Activated effector memory CD4-positive, alpha-beta T cell treated with anti-CD3 and anti-CD28 coated beads, Interleukin-2, amount 50 U/mL, for 16 hours (primary cell): Measurements from ENCODE around the gene KCTD18.

Source experiments
- DNase-seq: peaks from one replicate; pipeline ENCODE4 v3.0.0-alpha.2; 2020

KCTD18 gene

DNA sequence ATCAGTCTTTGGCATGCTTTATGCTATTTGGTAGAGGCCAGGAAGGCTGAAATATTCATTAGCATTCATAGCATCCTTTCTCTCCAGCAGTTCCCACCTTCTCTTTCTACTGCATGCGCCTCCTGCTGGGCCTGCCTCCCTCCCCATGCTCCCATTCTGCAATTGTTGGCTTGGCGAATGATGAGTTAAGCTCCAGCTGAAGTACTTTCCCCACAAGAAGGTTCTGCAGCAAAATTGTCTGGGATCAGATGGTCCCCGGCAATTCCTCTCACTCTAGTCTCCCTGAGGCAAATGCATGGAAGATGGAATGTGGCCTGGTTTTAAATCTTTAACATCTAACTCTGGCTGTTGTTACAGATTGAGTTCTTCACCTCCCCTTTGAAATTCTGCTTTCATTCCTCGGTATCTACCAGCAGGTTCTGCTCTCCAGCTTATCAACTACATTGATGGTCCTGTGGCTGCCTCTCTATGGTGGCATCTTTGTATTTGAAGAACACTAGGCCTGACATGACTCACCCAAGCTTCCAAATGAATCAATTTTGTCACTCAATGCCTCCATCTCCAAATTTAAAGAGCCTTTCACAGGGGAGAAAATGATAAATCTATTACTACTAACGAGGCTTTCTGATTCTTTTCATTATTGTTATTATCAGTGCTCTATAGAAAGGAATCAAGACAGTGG is 55.9 kb downstream of the KCTD18 start:
- no peak for DNase-seq

DNA sequence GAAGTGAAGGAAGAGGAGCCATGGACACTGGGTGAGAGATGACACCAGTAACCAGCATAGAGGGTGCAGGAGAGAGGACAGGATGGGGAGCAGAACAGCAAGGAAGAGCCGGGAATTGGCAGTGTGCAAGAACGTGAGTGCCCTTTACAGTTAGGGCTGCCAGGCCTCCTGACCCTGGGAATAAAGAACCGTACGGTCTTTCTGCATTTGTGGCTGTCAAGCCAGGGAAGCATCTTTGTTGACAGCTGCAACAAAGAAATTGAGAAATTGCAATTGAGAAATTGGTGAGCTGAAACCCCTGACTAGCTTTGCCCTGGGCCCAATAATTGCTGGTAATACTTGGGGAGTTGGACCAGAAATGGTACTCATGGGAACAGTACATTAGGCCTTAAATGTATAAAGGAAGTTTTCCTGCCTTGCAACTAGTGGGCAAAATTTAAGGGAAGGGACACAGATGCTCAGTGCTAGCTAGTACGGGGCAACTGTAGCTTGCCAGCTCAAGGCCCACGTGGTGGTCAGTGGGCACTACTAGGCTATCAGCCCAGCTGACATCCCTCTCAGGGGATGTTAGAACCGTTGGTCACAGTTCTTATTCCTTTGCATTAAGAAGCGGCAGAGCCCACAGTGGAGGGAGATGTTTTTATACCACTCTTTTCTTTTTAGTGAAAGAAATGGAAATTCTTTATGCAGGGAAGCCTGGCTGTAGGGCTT is 56.6 kb downstream of the KCTD18 start:
- DNase-seq = no peak

DNA sequence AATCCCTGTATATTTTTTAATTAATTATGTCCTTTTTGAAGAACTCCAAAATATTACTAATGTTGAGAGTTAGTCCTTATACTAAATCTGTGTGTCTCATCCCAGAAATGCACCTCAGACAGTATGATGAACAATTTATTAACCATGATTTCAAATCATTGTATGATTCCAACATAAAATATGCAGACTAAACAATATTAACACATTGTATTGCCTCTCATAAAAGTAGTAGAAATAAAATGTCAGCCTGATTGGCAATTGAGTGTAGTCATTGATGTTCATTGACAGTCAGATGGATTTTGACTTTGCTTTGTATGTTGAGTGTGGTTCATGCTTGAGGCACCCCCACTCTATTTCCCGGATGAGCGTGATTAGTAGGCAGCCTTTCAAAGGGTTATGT is 57.5 kb downstream of the KCTD18 start:
- DNase-seq = no peak

DNA sequence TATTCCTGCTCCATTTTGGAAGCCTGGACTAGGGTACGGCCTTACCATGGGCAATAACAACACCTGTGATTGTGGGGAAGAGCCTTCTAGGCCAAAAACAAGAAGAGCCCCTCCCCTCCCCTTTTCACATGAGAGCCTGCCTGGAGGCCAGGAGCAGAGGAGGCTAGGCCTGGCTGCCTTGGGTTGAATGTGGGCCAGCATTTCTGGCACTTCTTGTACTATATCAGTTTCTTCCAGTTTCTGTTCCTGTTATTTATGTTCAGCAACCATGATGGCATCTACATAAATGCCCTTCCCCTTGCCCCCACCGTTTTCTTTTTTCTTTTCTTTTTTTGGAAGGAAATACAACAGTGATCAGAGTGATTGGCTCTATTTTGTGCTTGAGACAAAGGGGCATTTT is 58.4 kb downstream of the KCTD18 start:
- DNase-seq = no peak

- no peak for DNase-seq
Observed at GRCh38 chr2:200450288-200450687, 59.6 kb downstream of the KCTD18 start.

- DNase-seq = no peak
Observed at GRCh38 chr2:200449149-200449548, 60.7 kb downstream of the KCTD18 start.

GRCh38 chr2:200448455-200448854 is 61.4 kb downstream of the KCTD18 start:
- DNase-seq = no peak

GRCh38 chr2:200447139-200447855 is 62.6 kb downstream of the KCTD18 start:
- DNase-seq = no peak

GRCh38 chr2:200446612-200447011 is 63.3 kb downstream of the KCTD18 start:
- no peak for DNase-seq

DNA sequence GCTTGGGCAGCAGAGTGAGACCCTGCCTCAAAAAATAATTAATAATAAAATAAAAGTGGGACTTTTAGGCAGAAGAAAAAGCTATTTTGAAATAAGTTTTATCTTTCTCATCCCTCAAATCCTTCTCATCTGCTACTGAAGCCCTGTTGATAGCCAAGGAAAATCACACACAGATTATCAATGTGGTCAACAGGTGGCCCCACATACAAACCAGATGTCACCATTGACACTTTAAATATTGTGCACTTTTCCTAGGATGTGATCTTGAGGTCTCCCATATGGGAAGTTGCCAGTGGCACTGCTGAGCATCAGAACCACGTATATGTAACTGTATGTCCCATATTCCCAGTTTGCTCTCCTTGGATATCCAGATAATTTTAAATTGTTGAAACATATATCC is 64.6 kb downstream of the KCTD18 start:
- DNase-seq = no peak

- no peak for DNase-seq
Observed at GRCh38 chr2:200444530-200444929, 65.3 kb downstream of the KCTD18 start.

DNA sequence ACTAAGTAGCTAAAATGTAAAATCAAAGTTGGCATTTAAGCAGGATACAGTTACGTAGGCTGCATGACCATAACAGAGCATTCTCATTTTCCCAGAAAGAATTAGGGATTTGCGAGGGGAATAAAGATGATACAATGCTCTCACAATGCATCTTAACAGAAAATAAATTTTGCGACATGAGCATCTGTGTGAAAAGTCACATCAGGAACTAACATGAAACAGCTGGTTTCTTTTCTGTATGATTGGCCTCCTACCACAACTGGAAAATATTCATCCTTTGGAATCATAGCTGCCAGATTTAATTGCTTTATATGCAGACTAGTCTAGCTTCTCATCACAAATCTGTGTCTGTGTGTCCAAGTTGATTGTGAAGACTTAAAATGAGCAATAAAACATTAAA is 66.0 kb downstream of the KCTD18 start:
- no peak for DNase-seq

DNA sequence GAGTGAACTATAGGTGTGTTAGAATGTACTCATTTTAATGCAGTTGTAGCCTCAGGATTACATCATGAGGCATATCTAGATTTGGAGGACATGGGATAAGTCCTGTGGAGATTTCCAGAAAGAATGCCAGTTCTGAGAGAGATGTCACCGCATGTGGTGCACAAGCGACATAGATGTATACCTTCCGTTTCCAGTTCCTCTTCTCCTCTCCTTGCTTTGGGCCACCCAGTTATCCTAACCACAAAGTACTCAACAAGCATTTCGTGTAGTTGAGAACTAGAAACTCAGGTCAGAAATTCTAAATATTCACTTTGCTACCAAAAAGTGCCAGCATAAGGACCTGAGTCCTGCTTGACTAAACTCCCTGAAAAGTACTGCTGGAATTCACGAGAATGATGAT is 66.5 kb downstream of the KCTD18 start:
- no peak for DNase-seq

GRCh38 chr2:200442471-200442870 is 67.4 kb downstream of the KCTD18 start:
- DNase-seq = no peak

DNA sequence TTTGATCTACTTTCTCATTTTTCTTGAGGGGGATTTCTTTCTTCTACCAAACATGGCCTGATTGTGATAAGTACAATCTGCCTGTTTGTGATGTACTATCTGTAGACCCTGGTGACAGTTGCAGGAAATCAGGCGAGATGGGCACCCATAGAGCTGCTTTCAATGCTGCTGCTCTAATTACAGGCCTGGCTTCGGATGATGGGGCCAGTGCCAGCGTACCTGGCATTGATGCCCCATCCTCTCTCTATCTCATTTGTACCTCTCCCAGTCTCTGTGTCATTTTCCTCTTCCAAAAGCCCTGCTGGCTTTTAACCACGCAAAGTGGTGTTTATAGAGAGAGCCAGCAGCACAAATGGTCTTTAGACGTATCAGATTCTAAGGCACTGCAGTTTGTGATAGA is 69.9 kb downstream of the KCTD18 start:
- no peak for DNase-seq
